ENCODE results near the gene ZFYVE16. TPM values are rescaled to one million over a fixed set of nuclear protein-coding genes. Genes with fewer than 3 reads are reported as not detected.
"Not testable (repeated sequence)": the region's sequence is repeated elsewhere in the genome, so short reads cannot be mapped to it uniquely, and the experiment has no call there.

The ZFYVE16 gene
- total RNA-seq, 1 donor from 2014 or later, result 56.3 TPM

GRCh38 chr5:80387063-80387768 lies 20.6 kb upstream of the ZFYVE16 start:
- no peaks in the 10 kb centered on the region for H3K9me3 Mint-ChIP-seq (ENCODE audit: low read depth)
- H3K4me1 Mint-ChIP-seq (ENCODE audit: low read depth), result no peaks in the 10 kb centered on the region
- TF ChIP-seq CTCF (IDR thresholded peaks at IDR 0.05), result no peak
- H3K27me3 Mint-ChIP-seq (ENCODE audit: low read depth), result peaks cover 9% of the 10 kb centered on the region
- H3K27ac Mint-ChIP-seq (ENCODE audit: unreplicated experiment), result no peak overlapping the region
- DNase-seq (ENCODE audit: low spot score), result no peak
- H3K36me3 Mint-ChIP-seq (ENCODE audit: low read depth), result no peaks in the 10 kb centered on the region
- H3K4me3 Mint-ChIP-seq (ENCODE audit: unreplicated experiment), result no peak overlapping the region

GRCh38 chr5:80389580-80389979 lies 18.3 kb upstream of the ZFYVE16 start:
- Mint-ChIP-seq H3K36me3 (ENCODE audit: low read depth) (peaks cover 1% of the 10 kb centered on the region), H3K27me3 (ENCODE audit: low read depth) (peaks cover 18% of the 10 kb centered on the region)
- TF ChIP-seq CTCF (IDR thresholded peaks at IDR 0.05), result no peak

GRCh38 chr5:80390413-80390812 lies 17.5 kb upstream of the ZFYVE16 start:
- not testable (repeated sequence) for H3K27ac Mint-ChIP-seq (ENCODE audit: unreplicated experiment); H3K4me1 Mint-ChIP-seq (ENCODE audit: low read depth); H3K4me3 Mint-ChIP-seq (ENCODE audit: unreplicated experiment); H3K36me3 Mint-ChIP-seq (ENCODE audit: low read depth); DNase-seq (ENCODE audit: low spot score)
- H3K27me3 Mint-ChIP-seq (ENCODE audit: low read depth), result peaks cover 24% of the 10 kb centered on the region
- H3K9me3 Mint-ChIP-seq (ENCODE audit: low read depth), result peaks cover 11% of the 10 kb centered on the region

More at GRCh38 chr5:80389580-80389979, 18.3 kb upstream of the ZFYVE16 start:
- Mint-ChIP-seq H3K4me1 (ENCODE audit: low read depth) (no peaks in the 10 kb centered on the region), H3K27ac (ENCODE audit: unreplicated experiment) (no peak overlapping the region), H3K9me3 (ENCODE audit: low read depth) (peaks cover 11% of the 10 kb centered on the region), H3K4me3 (ENCODE audit: unreplicated experiment) (no peak overlapping the region)
- DNase-seq (ENCODE audit: low spot score), result no peak

GRCh38 chr5:80391267-80391666 lies 16.6 kb upstream of the ZFYVE16 start:
- H3K4me3 Mint-ChIP-seq (ENCODE audit: unreplicated experiment); H3K36me3 Mint-ChIP-seq (ENCODE audit: low read depth): not testable (repeated sequence)

GRCh38 chr5:80399526-80400239 lies 8.2 kb upstream of the ZFYVE16 start:
- DNase-seq (ENCODE audit: low spot score), result no peak
- H3K4me3 Mint-ChIP-seq (ENCODE audit: unreplicated experiment), result no peak overlapping the region
- no peak overlapping the region for H3K27ac Mint-ChIP-seq (ENCODE audit: unreplicated experiment)
- peaks cover 6% of the 10 kb centered on the region for H3K27me3 Mint-ChIP-seq (ENCODE audit: low read depth)
- peaks cover 4% of the 10 kb centered on the region for H3K9me3 Mint-ChIP-seq (ENCODE audit: low read depth)
- no peaks in the 10 kb centered on the region for H3K36me3 Mint-ChIP-seq (ENCODE audit: low read depth)
- no peak for TF ChIP-seq CTCF (IDR thresholded peaks at IDR 0.05)
- no peaks in the 10 kb centered on the region for H3K4me1 Mint-ChIP-seq (ENCODE audit: low read depth)

More at GRCh38 chr5:80391267-80391666, 16.6 kb upstream of the ZFYVE16 start:
- Mint-ChIP-seq H3K27me3 (ENCODE audit: low read depth) (peaks cover 26% of the 10 kb centered on the region), H3K9me3 (ENCODE audit: low read depth) (peaks cover 15% of the 10 kb centered on the region)
- not testable (repeated sequence) for H3K27ac Mint-ChIP-seq (ENCODE audit: unreplicated experiment); H3K4me1 Mint-ChIP-seq (ENCODE audit: low read depth); DNase-seq (ENCODE audit: low spot score)

GRCh38 chr5:80400368-80400767 lies 7.5 kb upstream of the ZFYVE16 start:
- not testable (repeated sequence) for H3K4me3 Mint-ChIP-seq (ENCODE audit: unreplicated experiment); H3K4me1 Mint-ChIP-seq (ENCODE audit: low read depth); H3K9me3 Mint-ChIP-seq (ENCODE audit: low read depth); H3K27ac Mint-ChIP-seq (ENCODE audit: unreplicated experiment); H3K36me3 Mint-ChIP-seq (ENCODE audit: low read depth); H3K27me3 Mint-ChIP-seq (ENCODE audit: low read depth); DNase-seq (ENCODE audit: low spot score)

Data from chondrocyte (in vitro differentiated cells).